ENCODE results near the gene LDLRAD4.
A peak's percentile ranks its signal among the peaks of the same experiment; 100 is the strongest.

The LDLRAD4 gene

DNA sequence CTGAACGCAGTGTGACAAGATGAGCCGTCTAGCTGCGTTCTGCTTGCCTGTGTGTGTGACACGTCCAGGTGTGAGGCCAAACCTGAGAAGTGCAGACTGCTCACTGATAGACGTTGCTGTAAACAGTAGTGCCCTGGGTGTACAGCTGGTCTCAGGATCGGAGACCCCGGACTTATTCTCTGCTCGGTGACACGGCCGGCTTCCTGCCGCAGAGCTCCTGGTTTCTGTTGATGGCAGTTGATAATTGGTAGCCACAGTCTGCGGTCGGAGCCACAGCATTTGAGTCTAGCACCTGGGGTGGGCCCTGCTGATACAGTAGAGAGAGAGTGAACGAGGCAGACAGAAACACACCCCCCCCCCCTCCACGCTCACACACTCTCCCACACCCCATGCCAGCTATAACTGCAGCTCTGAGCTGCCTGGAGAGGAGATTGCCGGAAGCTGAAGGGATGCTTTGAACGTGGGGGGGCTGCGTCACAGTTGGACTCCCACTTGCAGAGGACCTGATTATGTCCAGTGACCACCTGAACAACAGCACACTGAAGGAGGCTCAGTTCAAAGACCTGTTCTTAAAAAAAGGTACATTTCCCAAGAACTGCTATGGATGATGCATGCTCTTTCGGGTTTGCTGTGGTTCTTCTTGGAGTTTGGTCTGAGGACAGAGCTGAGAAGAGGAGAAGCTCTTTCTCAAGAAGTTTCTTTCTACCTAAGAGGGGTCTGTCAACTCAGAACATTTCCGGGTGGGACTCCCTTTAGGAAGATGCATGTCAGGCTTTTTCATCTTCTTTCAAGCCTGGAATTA lies 393.8 kb downstream of the LDLRAD4 start:
- DNase-seq: peak in 1 of 2 donors; percentile 52

GRCh38 chr18:13613099-13613498 lies 394.5 kb downstream of the LDLRAD4 start:
- no peak for DNase-seq

GRCh38 chr18:13613591-13614501 lies 395.3 kb downstream of the LDLRAD4 start:
- no peak for DNase-seq

DNA sequence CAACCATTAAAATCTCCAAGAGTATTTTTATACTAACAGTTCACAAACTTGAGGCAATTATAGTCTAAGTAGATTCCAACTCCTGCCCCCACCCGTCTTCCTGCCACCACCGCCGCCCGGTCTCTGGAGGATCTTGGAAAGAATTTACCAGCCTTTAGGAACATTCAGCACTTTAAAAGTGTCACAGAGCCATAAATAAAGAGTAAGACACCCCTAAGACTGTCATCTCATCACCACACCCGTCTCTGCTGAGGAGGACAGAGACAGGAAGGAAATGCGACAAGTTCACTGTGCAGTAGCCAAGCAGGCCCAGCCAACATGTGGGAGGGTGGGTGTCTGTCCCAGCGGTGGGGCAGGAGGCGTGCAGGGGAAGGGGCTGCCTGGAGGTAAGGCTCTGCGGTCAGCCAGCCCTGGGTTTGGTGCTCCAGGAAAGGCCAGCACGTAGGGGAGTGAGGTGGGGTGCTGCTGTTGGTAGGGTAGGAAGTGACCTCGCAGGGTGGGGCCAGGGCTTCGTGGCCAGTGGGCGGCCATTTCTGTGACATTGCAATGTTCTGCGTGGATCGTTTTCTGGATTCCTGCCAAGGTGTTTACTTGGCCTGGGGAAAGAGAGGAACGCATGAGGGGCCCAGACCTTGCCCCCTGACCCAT lies 396.2 kb downstream of the LDLRAD4 start:
- DNase-seq: no peak

GRCh38 chr18:13615432-13615861 lies 396.9 kb downstream of the LDLRAD4 start:
- no peak for DNase-seq

- DNase-seq: no peak
These were observed 397.5 kb downstream of the LDLRAD4 start for GRCh38 chr18:13616041-13616440.

GRCh38 chr18:13616525-13617035 lies 398.0 kb downstream of the LDLRAD4 start:
- no peak for DNase-seq

DNA sequence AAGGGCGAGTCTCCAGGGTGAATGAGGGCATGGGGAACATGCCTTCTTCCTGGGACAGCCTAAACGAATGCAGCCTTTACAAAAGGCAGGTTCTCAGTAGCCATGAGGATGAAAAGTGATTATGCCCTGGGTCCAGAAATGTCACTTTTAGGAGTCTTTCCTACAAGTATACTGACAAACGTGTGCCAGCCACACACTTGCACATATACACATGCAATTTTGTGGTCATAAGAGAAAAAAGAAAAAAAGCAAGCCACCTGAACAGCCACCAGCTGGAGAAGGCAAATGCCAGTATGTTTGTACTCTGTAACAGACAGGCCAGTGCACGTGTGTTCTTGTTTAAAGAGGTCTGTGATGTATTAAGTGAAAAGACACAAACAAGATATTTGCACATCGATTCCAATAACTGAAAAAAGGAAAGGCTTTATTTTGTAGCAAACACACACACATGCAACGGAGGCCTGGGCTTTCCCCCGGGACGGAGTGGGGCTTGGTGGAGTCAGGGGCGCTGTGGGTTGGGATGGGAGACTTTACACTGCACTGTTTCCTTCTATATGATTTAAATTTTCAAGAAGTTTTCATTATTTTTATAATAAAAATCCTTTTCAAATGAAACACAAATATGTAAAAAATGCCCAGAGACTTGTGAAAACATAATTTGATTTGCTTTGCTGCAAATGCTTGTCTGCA lies 399.4 kb downstream of the LDLRAD4 start:
- no peak for DNase-seq

GRCh38 chr18:13618760-13619438 lies 400.3 kb downstream of the LDLRAD4 start:
- no peak for DNase-seq

DNA sequence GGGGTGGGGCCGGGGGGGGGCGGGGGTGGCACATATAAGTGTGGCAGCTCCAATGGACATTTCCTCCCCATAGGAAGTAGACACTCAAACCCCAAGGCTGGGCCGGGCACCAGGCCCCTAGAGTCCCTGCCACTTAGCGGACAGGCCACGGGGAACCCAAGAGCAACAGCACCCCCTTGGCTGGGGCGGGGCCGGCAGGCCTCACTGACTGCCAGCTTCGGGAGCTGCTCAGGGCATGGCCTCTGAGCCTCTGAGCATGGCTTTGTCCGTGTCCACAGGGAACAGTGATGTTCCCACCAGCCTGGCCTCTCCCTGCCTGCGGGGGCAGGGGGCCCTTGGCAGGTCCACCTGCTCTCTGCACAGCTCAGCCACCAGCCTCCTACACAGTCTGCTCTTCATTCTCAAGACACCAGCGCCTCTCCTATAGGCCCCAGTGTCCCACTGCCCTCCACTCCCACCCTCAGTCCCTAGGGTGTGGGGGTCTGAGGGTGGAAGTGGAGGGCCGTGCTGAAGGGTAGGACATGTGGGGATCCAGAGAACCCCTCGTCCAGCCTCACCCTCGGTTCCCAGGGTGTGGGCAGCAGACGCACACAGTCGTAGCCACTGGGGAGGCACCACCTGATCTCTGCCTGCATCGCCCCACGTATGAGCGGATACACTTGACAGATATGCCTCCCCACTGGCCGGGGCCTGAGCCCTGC lies 401.1 kb downstream of the LDLRAD4 start:
- DNase-seq: no peak

- DNase-seq: no peak
These were observed 401.7 kb downstream of the LDLRAD4 start for GRCh38 chr18:13620206-13620672.

- DNase-seq: no peak
These were observed 402.4 kb downstream of the LDLRAD4 start for GRCh38 chr18:13620818-13621445.

DNA sequence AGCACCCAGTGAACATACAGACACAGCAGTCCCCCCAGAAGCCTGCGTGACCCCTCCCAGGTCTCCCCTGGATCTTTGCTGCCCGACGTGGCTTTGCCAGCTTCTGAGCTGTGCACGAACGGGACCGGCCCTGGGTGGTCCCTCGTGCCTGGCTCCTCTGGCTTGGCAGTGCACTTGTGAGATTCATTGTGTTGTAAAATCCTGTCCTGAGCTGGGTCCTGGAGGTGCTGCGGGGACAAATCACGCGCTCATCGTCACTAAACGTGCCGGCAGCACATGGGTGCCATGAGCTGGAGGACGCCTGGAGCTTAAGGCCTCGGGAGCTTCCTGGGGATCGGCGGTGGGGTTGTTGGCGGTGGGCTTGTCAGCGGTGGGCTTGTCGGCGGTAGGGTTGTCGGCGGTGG lies 402.9 kb downstream of the LDLRAD4 start:
- DNase-seq: no peak

DNA sequence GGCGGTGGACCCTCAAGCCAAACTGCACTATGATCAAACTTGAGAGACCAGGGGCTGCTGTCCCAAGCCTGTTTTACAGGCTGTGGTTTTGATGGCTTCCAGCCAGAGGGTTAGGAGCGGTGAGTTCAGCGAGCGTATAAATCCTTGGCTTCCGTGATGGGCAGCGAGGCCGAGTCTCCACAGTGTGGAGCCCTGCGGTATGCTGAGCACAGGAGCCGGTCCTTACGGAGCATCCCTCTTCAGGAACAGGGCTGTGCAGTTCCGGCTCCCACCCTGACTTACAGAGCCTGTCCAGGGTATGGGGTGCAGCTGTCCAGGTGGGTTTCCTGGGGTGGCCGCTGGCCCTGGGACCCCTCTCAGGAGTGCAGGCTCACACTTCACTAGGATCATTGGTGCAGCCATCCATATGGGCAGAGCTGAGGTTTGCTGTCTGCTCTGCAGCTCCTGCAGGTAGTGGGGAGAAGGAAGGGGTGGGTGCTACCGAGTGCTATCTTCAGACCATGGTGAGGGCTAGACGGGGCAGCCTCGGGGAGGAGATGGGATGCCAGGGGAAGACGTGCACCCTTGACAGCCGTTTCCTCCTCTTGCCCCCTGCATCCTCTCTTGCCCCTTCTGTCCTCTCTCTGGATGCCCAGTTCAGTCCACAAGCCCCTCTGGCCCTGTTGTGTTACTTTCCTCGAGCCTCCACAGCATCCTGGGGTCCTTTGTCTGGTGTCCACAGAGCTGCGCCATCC lies 403.5 kb downstream of the LDLRAD4 start:
- no peak for DNase-seq

DNA sequence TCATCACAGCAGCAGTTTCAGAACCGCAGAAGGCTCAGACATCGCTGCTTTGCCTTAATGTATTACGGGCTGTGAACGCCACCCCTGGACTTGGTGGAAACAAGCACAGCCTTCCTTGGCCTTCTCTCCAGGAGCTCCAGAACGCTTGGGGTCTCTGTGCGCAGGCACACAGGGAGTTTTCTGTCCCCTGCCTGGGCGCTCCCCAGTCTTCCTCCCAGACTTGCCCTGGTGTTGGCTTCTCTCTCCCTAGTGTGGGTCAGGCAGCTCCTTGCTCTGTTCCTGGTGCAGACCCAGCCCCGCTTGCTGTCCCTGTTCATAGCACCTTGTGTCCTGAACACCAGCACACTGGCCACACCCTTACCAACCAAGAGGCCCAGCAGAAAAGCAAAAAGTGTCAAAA lies 404.2 kb downstream of the LDLRAD4 start:
- no peak for DNase-seq

DNA sequence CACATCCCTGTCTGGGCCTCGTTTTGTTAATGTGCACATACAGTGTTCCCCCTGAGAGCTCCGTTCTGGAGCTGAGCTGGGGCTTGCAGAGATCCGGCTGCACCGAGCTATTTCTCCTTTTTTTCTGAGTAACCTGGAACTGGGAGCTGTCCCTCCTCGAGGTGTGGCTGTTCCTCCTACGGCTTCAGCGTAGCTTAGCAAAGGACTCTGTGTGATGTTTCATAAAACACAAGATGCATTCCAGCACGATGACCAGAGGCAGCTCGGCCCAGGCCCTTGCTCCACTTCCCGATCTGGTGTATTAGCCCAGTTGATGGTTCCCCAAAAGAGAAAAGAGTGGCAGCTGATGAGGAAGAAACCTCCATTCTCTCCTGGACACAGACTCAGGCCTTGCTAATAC lies 404.8 kb downstream of the LDLRAD4 start:
- no peak for DNase-seq

DNA sequence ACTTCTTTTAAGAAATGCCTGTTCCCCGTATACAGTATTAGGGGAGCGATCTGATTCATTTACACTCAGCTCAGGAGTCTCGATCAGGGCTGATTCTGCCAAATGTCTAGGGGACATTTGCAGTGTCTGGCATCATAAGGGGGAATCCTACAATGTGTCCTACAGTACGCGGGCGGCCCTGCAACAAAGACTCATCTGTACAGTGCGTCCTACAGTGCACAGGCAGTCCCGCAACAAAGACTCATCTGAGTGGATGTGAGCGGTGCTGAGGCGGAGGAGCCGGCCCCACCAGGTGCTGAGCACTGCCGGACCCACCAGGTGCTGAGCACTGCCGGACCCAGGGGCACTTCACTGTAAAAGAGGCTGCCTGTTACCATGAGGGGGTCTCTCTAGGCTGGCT lies 405.3 kb downstream of the LDLRAD4 start:
- no peak for DNase-seq

GRCh38 chr18:13624563-13625237 lies 406.1 kb downstream of the LDLRAD4 start:
- no peak for DNase-seq

DNA sequence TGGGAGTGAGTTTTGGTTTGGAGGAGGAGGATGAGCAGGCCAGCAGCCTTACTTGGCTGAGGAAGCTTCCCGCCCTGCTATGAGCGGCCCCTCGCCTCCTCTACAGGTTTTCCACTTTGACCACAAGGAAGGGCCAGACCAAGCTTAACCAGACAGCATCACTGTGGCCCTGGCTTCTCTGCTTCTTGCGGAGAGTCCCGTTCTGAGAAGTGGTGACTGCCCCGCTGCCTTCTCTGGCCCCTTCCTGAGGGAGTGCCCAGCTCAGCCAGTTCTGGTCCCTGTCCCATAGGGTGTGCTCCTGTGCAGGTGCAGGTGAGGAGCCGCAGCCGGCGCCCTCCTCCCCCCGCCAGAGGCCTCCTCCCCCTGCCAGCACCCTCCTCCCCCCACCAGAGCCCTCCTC lies 406.8 kb downstream of the LDLRAD4 start:
- no peak for DNase-seq

Measured in stimulated activated CD4-positive, alpha-beta T cell treated with anti-CD3 and anti-CD28 coated beads, Interleukin-2, amount 100 ng/mL, for 48 hours (primary cell).